Naive thymus-derived CD8-positive, alpha-beta T cell (primary cell): ENCODE data around the gene ANTXR1. TPM values are rescaled to one million over a fixed set of nuclear protein-coding genes. Genes with fewer than 3 reads are reported as not detected.

Source experiments
- ATAC-seq, 2 donors: fragments of 150-1000 bp; cut with Tn5 transposase in 1 of 2; sonication (Bioruptor Pico), chemical (Tn5 transposase) in 1 of 2; 1 replicate in 1 of 2; 2 replicates in 1 of 2; pipeline ENCODE4 v1.10.0; 2021; ENCODE audit warnings: mild to moderate bottlenecking in 2 of 2, moderate library complexity in 2 of 2
- POLR2A ChIA-PET: fragments of 350-600 bp; sonication (Branson Sonifier 250); formaldehyde crosslinking; loops from one replicate; lab custom pipeline; 2021; ENCODE audit warnings: antibody characterized with exemption; lab: Charles Lee
- DNase-seq, 10 donors: peaks; one replicate each; pipeline versions ENCODE4 v3.0.0 to v3.0.0-alpha.2; 2020 to 2022
- H3K27ac Mint-ChIP-seq, 10 donors: one replicate each; pipeline ENCODE4 v1.8.0; 2020 to 2022; ENCODE audit warnings: mild to moderate bottlenecking in 10 of 10, mixed read lengths in 10 of 10, moderate library complexity in 4 of 10, inconsistent platforms in 1 of 10
- H3K27me3 Mint-ChIP-seq, 5 donors: one replicate each; pipeline ENCODE4 v1.8.0; 2021 to 2022; ENCODE audit warnings: mixed read lengths in 5 of 5
- H3K36me3 Mint-ChIP-seq, 3 donors: one replicate each; pipeline ENCODE4 v1.8.0; 2020 to 2022; ENCODE audit warnings: mixed read lengths in 3 of 3, mild to moderate bottlenecking in 2 of 3, inconsistent platforms in 1 of 3
- H3K4me1 Mint-ChIP-seq, 4 donors: one replicate each; pipeline ENCODE4 v1.8.0; 2021 to 2022; ENCODE audit warnings: mixed read lengths in 4 of 4
- H3K4me3 Mint-ChIP-seq, 10 donors: one replicate each; pipeline ENCODE4 v1.8.0; 2020 to 2022; ENCODE audit warnings: mild to moderate bottlenecking in 10 of 10, mixed read lengths in 10 of 10, moderate library complexity in 6 of 10, inconsistent platforms in 1 of 10
- H3K9me3 Mint-ChIP-seq, 9 donors: one replicate each; pipeline ENCODE4 v1.8.0; 2020 to 2022; ENCODE audit warnings: mixed read lengths in 9 of 9, mild to moderate bottlenecking in 3 of 9, inconsistent platforms in 1 of 9, moderate library complexity in 1 of 9
- polyA plus RNA-seq, 3 donors: library from polyadenylated mRNA; unstranded; fragments of 300-500 nt; fragmentation: Illumina TruSeq; gene quantifications; one replicate each; pipeline ENCODE4 v1.2.3, GENCODE V29; 2021
- total RNA-seq, 8 experiments: library from RNA in 2 of 8; stranded (reverse) in 2 of 8; gene quantifications; one replicate each; pipeline ENCODE4 v1.2.3 and lab custom pipeline; 2021 to 2026

ANTXR1 gene
- total and polyA plus RNA-seq, 5 experiments from 2014 or later, result 0.08 to 0.20 (median 0.14) TPM; not detected in 2

- H3K4me1 Mint-ChIP-seq, result no peaks in the 10 kb centered on the region
- peaks cover 0 to 10% (median 5%) of the 10 kb centered on the region in 5 donors for H3K27me3 Mint-ChIP-seq
- ATAC-seq (no peak), DNase-seq (no peak)
- POLR2A ChIA-PET, result no interaction called here
- no peak overlapping the region for H3K4me3 Mint-ChIP-seq
- no peaks in the 10 kb centered on the region for H3K9me3 Mint-ChIP-seq
- no peak overlapping the region for H3K27ac Mint-ChIP-seq
- H3K36me3 Mint-ChIP-seq, result no peaks in the 10 kb centered on the region
These were observed 58.0 kb downstream of the ANTXR1 start for GRCh38 chr2:69070969-69071368.

- POLR2A ChIA-PET, result no interaction called here
- no peak for ATAC-seq
- no peak for DNase-seq
- Mint-ChIP-seq H3K9me3 (no peaks in the 10 kb centered on the region), H3K27me3 (peaks cover 0 to 8% (median 0%) of the 10 kb centered on the region in 5 donors), H3K36me3 (no peaks in the 10 kb centered on the region), H3K27ac (no peak overlapping the region), H3K4me1 (no peaks in the 10 kb centered on the region), H3K4me3 (no peak overlapping the region)
These were observed 61.1 kb downstream of the ANTXR1 start for GRCh38 chr2:69073928-69074570.

- Mint-ChIP-seq H3K4me1 (no peaks in the 10 kb centered on the region), H3K27ac (no peak overlapping the region), H3K4me3 (no peak overlapping the region), H3K36me3 (no peaks in the 10 kb centered on the region), H3K9me3 (no peaks in the 10 kb centered on the region), H3K27me3 (peaks cover 0 to 10% (median 0%) of the 10 kb centered on the region in 5 donors)
- no peak for ATAC-seq
- POLR2A ChIA-PET, result no interaction called here
- DNase-seq, result no peak
These were observed 61.9 kb downstream of the ANTXR1 start for GRCh38 chr2:69074918-69075317.

GRCh38 chr2:69075486-69075885 lies 62.5 kb downstream of the ANTXR1 start:
- H3K4me3 Mint-ChIP-seq, result no peak overlapping the region
- no peak for ATAC-seq
- POLR2A ChIA-PET, result no interaction called here
- no peaks in the 10 kb centered on the region for H3K36me3 Mint-ChIP-seq
- no peak overlapping the region for H3K27ac Mint-ChIP-seq
- H3K4me1 Mint-ChIP-seq, result no peaks in the 10 kb centered on the region
- peaks cover 0 to 10% (median 0%) of the 10 kb centered on the region in 5 donors for H3K27me3 Mint-ChIP-seq
- no peaks in the 10 kb centered on the region for H3K9me3 Mint-ChIP-seq
- DNase-seq, result no peak

DNA sequence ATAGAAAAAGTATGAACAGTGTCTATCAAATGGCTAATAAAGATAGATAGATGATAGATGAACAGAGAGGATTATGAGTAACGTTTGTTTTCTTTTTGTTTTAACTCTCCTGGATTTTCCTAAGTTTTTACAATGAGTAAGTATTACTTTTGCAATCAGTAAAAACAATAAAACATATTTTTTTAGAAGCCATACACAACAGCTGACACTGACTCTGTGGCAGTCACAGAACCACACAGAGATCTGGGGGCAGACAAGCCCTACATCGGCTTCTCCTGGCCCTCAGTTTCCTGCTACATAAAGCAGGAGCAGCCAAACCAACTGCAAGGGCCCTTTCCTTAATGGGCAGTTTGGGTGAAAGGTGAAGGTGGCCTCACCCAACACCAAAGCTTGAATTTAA lies 63.6 kb downstream of the ANTXR1 start:
- ATAC-seq, result no peak
- DNase-seq, result no peak
- POLR2A ChIA-PET, result no interaction called here
- no peak overlapping the region for H3K27ac Mint-ChIP-seq
- H3K27me3 Mint-ChIP-seq, result peaks cover 0 to 14% (median 0%) of the 10 kb centered on the region in 5 donors
- H3K9me3 Mint-ChIP-seq, result no peaks in the 10 kb centered on the region
- H3K36me3 Mint-ChIP-seq, result no peaks in the 10 kb centered on the region
- H3K4me1 Mint-ChIP-seq, result no peaks in the 10 kb centered on the region
- no peak overlapping the region for H3K4me3 Mint-ChIP-seq

DNA sequence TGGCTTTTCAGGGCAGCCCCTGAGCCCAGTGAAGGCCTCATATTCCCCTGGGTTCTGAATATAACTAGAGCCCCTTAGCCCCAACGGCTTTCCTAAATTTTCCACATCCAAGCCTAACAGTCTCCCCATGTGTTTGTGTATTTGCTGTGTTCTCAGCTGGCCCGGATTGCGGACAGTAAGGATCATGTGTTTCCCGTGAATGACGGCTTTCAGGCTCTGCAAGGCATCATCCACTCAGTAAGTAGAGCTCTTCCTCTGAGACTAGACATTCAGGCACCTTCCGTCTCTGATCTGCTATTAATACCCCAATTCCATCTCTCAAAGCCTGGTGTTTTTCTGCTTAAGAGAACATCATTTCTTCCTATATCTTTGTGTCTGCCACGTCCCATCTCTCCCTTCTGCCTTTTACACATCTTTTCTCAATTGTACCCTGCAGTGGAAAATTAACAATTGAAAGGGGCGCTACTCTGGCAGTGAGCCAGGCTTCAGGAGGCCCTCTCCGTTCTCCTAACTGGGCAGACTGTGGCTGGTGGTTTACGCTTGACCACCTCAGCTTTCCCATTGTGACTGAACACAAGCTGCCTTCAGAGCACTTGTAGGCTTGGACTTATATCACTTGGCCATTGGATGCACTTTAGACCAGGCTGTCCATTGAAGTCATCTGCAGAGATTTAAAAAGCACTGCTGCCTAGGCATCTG lies 64.4 kb downstream of the ANTXR1 start:
- POLR2A ChIA-PET, result no interaction called here
- no peak overlapping the region for H3K27ac Mint-ChIP-seq
- H3K9me3 Mint-ChIP-seq, result no peaks in the 10 kb centered on the region
- peaks cover 0 to 14% (median 0%) of the 10 kb centered on the region in 5 donors for H3K27me3 Mint-ChIP-seq
- ATAC-seq (no peak), DNase-seq (no peak)
- no peaks in the 10 kb centered on the region for H3K36me3 Mint-ChIP-seq
- no peaks in the 10 kb centered on the region for H3K4me1 Mint-ChIP-seq
- no peak overlapping the region for H3K4me3 Mint-ChIP-seq

- ATAC-seq (no peak), DNase-seq (no peak)
- H3K4me1 Mint-ChIP-seq, result peaks cover 0 to 2% (median 0%) of the 10 kb centered on the region in 4 donors
- H3K27ac Mint-ChIP-seq, result no peak overlapping the region
- H3K36me3 Mint-ChIP-seq, result no peaks in the 10 kb centered on the region
- POLR2A ChIA-PET, result no interaction called here
- no peak overlapping the region for H3K4me3 Mint-ChIP-seq
- no peaks in the 10 kb centered on the region for H3K9me3 Mint-ChIP-seq
- peaks cover 0 to 21% (median 2%) of the 10 kb centered on the region in 5 donors for H3K27me3 Mint-ChIP-seq
These were observed 67.1 kb downstream of the ANTXR1 start for GRCh38 chr2:69080071-69080470.

DNA sequence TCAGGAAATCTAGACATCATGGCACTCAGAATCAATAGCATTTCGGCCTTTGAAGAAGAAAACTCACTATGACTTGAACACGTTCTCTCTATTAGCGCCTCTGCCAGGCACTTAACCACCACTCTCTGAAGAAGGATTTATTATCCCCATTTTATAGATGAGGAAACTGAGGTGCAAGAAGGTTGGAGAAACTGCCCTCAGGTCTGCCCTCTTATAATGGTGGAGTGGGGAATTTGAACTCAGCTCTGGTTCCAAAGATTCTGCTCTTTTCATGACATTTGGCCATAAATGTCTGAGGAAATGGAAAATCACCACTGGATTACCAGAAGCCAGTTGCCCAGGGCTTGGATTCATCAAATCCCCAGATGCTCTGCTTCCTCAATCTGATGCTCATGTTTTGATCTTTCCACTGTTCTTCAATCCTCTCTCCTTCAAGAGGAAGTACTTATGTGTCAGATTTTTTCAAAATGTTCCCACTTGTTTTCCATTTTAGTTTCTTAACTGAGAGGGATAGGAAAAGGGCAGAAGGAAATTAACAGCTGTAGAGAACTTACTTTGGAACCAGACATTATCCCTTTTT lies 68.1 kb downstream of the ANTXR1 start:
- ATAC-seq, result no peak
- POLR2A ChIA-PET, result no interaction called here
- no peaks in the 10 kb centered on the region for H3K36me3 Mint-ChIP-seq
- no peaks in the 10 kb centered on the region for H3K9me3 Mint-ChIP-seq
- H3K4me3 Mint-ChIP-seq, result no peak overlapping the region
- DNase-seq, result no peak
- no peak overlapping the region for H3K27ac Mint-ChIP-seq
- H3K27me3 Mint-ChIP-seq, result peaks cover 0 to 19% (median 2%) of the 10 kb centered on the region in 5 donors
- peaks cover 0 to 2% (median 0%) of the 10 kb centered on the region in 4 donors for H3K4me1 Mint-ChIP-seq

DNA sequence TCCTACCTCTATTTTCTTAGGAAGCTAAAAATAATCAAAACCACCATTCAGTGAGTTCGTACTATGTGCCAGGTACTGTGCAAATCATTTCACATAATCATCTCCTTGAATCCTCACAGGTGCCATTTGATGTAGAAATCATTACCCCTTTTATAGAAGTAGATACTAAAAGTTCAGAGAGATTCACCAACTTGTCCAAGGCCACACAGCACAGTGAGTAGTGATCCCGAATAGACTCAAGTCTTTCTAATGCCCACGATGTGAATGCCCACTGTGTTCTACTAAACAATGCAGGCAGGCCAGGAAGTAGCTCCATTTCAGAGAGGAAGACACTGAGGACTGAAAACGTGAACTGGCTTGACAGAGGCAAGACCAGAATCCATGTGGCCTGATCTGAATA lies 68.8 kb downstream of the ANTXR1 start:
- POLR2A ChIA-PET, result no interaction called here
- peaks cover 0 to 3% (median 1%) of the 10 kb centered on the region in 4 donors for H3K4me1 Mint-ChIP-seq

GRCh38 chr2:69082430-69082997 lies 69.5 kb downstream of the ANTXR1 start:
- DNase-seq (no peak), ATAC-seq (no peak)
- no peak overlapping the region for H3K27ac Mint-ChIP-seq
- H3K4me1 Mint-ChIP-seq, result peaks cover 0 to 3% (median 1%) of the 10 kb centered on the region in 4 donors
- POLR2A ChIA-PET, result no interaction called here
- H3K27me3 Mint-ChIP-seq, result peaks cover 4 to 26% (median 11%) of the 10 kb centered on the region in 5 donors
- no peak overlapping the region for H3K4me3 Mint-ChIP-seq
- H3K36me3 Mint-ChIP-seq, result no peaks in the 10 kb centered on the region
- no peaks in the 10 kb centered on the region for H3K9me3 Mint-ChIP-seq

More for the DNA sequence above, 68.8 kb downstream of the ANTXR1 start:
- Mint-ChIP-seq H3K9me3 (no peaks in the 10 kb centered on the region), H3K27me3 (peaks cover 0 to 20% (median 5%) of the 10 kb centered on the region in 5 donors), H3K27ac (no peak overlapping the region), H3K36me3 (no peaks in the 10 kb centered on the region), H3K4me3 (no peak overlapping the region)
- ATAC-seq (no peak), DNase-seq (no peak)

- no peak for ATAC-seq
- H3K4me3 Mint-ChIP-seq, result no peak overlapping the region
- H3K27ac Mint-ChIP-seq, result peak overlapping the region in 2 of 10 donors; percentile 25 to 48
- POLR2A ChIA-PET, result no interaction called here
- peaks cover 0 to 3% (median 1%) of the 10 kb centered on the region in 4 donors for H3K4me1 Mint-ChIP-seq
- H3K36me3 Mint-ChIP-seq, result no peaks in the 10 kb centered on the region
- H3K27me3 Mint-ChIP-seq, result peaks cover 6 to 31% (median 16%) of the 10 kb centered on the region in 5 donors
- DNase-seq, result no peak
- no peaks in the 10 kb centered on the region for H3K9me3 Mint-ChIP-seq
These were observed 70.3 kb downstream of the ANTXR1 start for GRCh38 chr2:69083235-69083748.

- Mint-ChIP-seq H3K27ac (no peak overlapping the region), H3K27me3 (peaks cover 6 to 33% (median 17%) of the 10 kb centered on the region in 5 donors), H3K4me1 (peaks cover 0 to 3% (median 1%) of the 10 kb centered on the region in 4 donors), H3K9me3 (no peaks in the 10 kb centered on the region), H3K4me3 (no peak overlapping the region), H3K36me3 (no peaks in the 10 kb centered on the region)
- POLR2A ChIA-PET, result no interaction called here
- DNase-seq, result no peak
- no peak for ATAC-seq
These were observed 71.5 kb downstream of the ANTXR1 start for GRCh38 chr2:69084492-69084891.

DNA sequence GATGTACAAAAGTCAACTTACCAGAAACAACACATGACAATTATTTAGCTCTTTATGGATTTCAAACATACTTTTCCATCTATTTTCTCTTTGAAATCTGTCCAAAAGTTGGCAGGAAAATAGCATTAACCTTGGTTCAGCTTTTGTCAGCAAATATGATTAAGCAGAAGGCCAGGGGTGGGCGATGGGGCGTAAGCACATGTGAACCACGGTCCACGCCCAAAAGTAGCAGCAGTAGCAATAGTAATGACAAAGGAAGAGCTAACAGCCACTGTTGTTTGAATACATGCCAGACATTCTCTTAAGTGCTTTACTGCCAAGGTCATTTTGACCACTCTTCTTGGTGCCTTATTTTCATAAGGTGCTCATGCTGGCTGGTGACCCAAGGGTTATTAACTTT lies 73.5 kb downstream of the ANTXR1 start:
- H3K9me3 Mint-ChIP-seq, result no peaks in the 10 kb centered on the region
- no peak for DNase-seq
- no peak for ATAC-seq
- no peak overlapping the region for H3K4me3 Mint-ChIP-seq
- peaks cover 0 to 5% (median 1%) of the 10 kb centered on the region in 4 donors for H3K4me1 Mint-ChIP-seq
- peaks cover 6 to 38% (median 20%) of the 10 kb centered on the region in 5 donors for H3K27me3 Mint-ChIP-seq
- POLR2A ChIA-PET, result no interaction called here
- H3K27ac Mint-ChIP-seq, result no peak overlapping the region
- H3K36me3 Mint-ChIP-seq, result peaks cover 0 to 2% (median 0%) of the 10 kb centered on the region in 3 donors
